OCI-LY1 (cell line): Measurements from ENCODE around the gene ORAI3.

ENCODE experiments used
- H2AFZ ChIP-seq: fragments of 200-600 bp; sonication (generic), shearing (Covaris generic); 2 replicates; pipeline ENCODE4 v1.6.0; 2014; ENCODE audit warnings: antibody characterized with exemption, mild to moderate bottlenecking, low read length
- H3F3A ChIP-seq: fragments of 200-600 bp; sonication (generic), shearing (Covaris generic); 2 replicates; pipeline ENCODE4 v1.6.0; 2014; ENCODE audit warnings: mild to moderate bottlenecking, antibody characterized with exemption, low read length, moderate library complexity; ENCODE audit not compliant: insufficient read depth
- H3K27ac ChIP-seq: fragments of 200-600 bp; sonication (generic); 2 replicates; pipeline ENCODE4 v1.5.1; 2014; ENCODE audit warnings: low read length, mixed run types, mild to moderate bottlenecking, low read depth; ENCODE audit not compliant: poor library complexity, severe bottlenecking
- H3K27me3 ChIP-seq: fragments of 200-600 bp; sonication (generic); 2 replicates; pipeline ENCODE4 v1.6.0; 2014; ENCODE audit warnings: antibody characterized with exemption, mild to moderate bottlenecking, low read length, moderate library complexity; ENCODE audit not compliant: insufficient read depth
- H3K36me3 ChIP-seq: fragments of 200-600 bp; sonication (generic); 2 replicates; pipeline ENCODE4 v1.6.1; 2014; ENCODE audit warnings: mild to moderate bottlenecking, antibody characterized with exemption, low read length, moderate library complexity, mixed read lengths; ENCODE audit not compliant: insufficient read depth
- H3K4me1 ChIP-seq: fragments of 200-600 bp; sonication (generic); 2 replicates; pipeline ENCODE4 v1.5.1; 2014; ENCODE audit warnings: mild to moderate bottlenecking, low read length, moderate library complexity; ENCODE audit not compliant: insufficient read depth, severe bottlenecking
- H3K4me2 ChIP-seq: fragments of 200-600 bp; sonication (generic), shearing (Covaris generic); 2 replicates; pipeline ENCODE4 v1.6.1; 2014; ENCODE audit warnings: low read length
- H3K4me3 ChIP-seq: fragments of 200-600 bp; sonication (generic); 2 replicates; pipeline ENCODE4 v1.5.1; 2014; ENCODE audit warnings: low read length, low read depth, mild to moderate bottlenecking, mixed read lengths; ENCODE audit not compliant: poor library complexity, severe bottlenecking
- H3K79me2 ChIP-seq: fragments of 200-600 bp; shearing (Covaris generic); 2 replicates; pipeline ENCODE4 v1.6.1; 2016; ENCODE audit warnings: mixed run types, low read length, mixed read lengths; ENCODE audit not compliant: insufficient read depth
- H3K9ac ChIP-seq: fragments of 200-600 bp; sonication (generic), shearing (Covaris generic); 2 replicates; pipeline ENCODE4 v1.6.1; 2014; ENCODE audit warnings: mild to moderate bottlenecking, low read length, mixed read lengths
- H3K9me2 ChIP-seq: fragments of 200-600 bp; sonication (generic), shearing (Covaris generic); 2 replicates; pipeline ENCODE4 v1.6.1; 2014; ENCODE audit warnings: low read depth, mild to moderate bottlenecking, low read length, mixed read lengths
- H3K9me3 ChIP-seq: fragments of 200-600 bp; shearing (Covaris generic); 2 replicates; pipeline ENCODE4 v1.6.1; 2014; ENCODE audit warnings: low read length, mixed read lengths
- H4K20me1 ChIP-seq: fragments of 200-600 bp; sonication (generic), shearing (Covaris generic); 2 replicates; pipeline ENCODE4 v1.6.0; 2016; ENCODE audit warnings: mild to moderate bottlenecking, low read length; ENCODE audit not compliant: insufficient read depth
- CTCF ChIP-seq: fragments of 200-600 bp; sonication (generic), shearing (Covaris generic); IDR thresholded peaks from 2 replicates; pipeline ENCODE4 v1.5.1; 2017; ENCODE audit warnings: mild to moderate bottlenecking, antibody characterized with exemption, low read length, moderate library complexity, mixed read lengths
- EZH2 ChIP-seq: fragments of 200-600 bp; sonication (generic), shearing (Covaris generic); IDR thresholded peaks from 2 replicates; pipeline ENCODE4 v1.8.0; 2017; ENCODE audit warnings: borderline replicate concordance, mixed run types, mild to moderate bottlenecking, antibody characterized with exemption, low read length, moderate library complexity, mixed read lengths

Gene ORAI3

GRCh38 chr16:30923554-30924075, 25.3 kb upstream of the ORAI3 start, which contains the start of gene FBXL19:
Gene FBXL19 (plus strand): TSS chr16:30923572. CDS start chr16:30925755, 2,183 bp downstream.
- peak within 1 kb of the TSS; percentile 72 for H3K9ac ChIP-seq

DNA sequence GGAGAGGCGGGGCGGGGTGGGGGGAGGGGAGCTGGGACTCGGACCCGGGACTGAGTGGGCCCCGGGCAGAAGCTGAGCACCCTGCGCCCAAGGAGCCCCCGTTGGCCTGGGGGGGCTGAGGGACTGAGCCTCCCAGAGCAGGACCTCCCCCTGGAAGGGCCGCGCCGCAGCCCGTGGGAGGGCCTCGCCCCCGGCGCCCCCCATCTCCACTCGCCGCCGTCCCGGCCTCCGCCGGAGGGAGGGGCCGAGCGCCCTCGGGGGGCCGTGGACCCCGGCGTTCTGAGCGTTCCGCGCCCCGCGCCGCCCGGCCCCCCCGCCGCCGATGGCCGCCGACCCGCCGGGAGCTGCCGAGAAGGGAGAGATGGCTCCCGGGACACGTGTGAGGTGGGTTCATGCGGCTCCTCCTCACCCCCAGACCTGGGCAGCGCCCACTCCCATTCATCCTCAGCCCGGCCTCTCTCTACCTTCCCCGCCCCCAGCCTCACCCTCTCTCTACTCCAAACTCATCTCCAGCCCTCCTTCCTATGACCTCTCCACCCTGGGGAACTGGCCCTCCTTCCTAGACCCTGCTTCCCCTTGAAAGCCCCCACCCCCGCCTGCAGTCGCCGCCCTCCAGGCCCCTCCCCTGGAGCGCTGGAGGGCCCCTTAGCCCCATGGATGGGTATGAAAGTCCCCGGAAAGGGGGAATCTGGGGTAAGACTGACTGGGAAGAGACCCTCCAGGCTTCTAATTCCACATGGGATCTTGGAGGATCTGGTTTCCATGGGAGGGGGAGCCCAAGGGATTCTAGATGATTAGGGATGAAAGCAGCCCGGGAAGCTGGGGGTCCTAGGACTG, 24.6 kb upstream of the ORAI3 start:
- Histone ChIP-seq H2AFZ (no peak overlapping the region), H3K27me3 (no peaks in the 10 kb centered on the region), H3K9me2 (no peaks in the 10 kb centered on the region), H3K9ac (peak overlapping the region; percentile 71), H3K4me2 (peak overlapping the region; percentile 68), H3K9me3 (no peaks in the 10 kb centered on the region), H3K36me3 (peaks cover 5% of the 10 kb centered on the region; the same call in 1 of the 2 replicates), H3K27ac (peak overlapping the region; percentile 45), H3K79me2 (no peaks in the 10 kb centered on the region), H3K4me3 (peak overlapping the region; percentile 73), H3F3A (no peaks in the 10 kb centered on the region), H4K20me1 (no peaks in the 10 kb centered on the region), H3K4me1 (peaks cover 27% of the 10 kb centered on the region)
- TF ChIP-seq CTCF = no peak
- TF ChIP-seq EZH2 = no peak

More at GRCh38 chr16:30923554-30924075, 25.3 kb upstream of the ORAI3 start, which contains the start of gene FBXL19:
- Histone ChIP-seq H3K27ac (peak within 1 kb of the TSS; percentile 85), H3K4me1 (peaks cover 27% of the 10 kb centered on the region), H3K9me3 (no peaks in the 10 kb centered on the region), H3K9me2 (no peaks in the 10 kb centered on the region), H3K4me3 (peak within 1 kb of the TSS; percentile 73), H3K27me3 (no peaks in the 10 kb centered on the region), H3K4me2 (peak within 1 kb of the TSS; percentile 91), H2AFZ (no peak within 1 kb of the TSS), H3F3A (no peaks in the 10 kb centered on the region), H4K20me1 (no peaks in the 10 kb centered on the region), H3K79me2 (no peaks in the 10 kb centered on the region), H3K36me3 (no peaks in the 10 kb centered on the region)
- TF ChIP-seq EZH2 (no peak), CTCF (no peak)

GRCh38 chr16:30924913-30925631, 23.8 kb upstream of the ORAI3 start:
- no peaks in the 10 kb centered on the region for H4K20me1 ChIP-seq
- H3K9me2 ChIP-seq = no peaks in the 10 kb centered on the region
- H3K79me2 ChIP-seq = no peaks in the 10 kb centered on the region

More at GRCh38 chr16:30924913-30925631, 23.8 kb upstream of the ORAI3 start:
- TF ChIP-seq CTCF = no peak
- TF ChIP-seq EZH2 = no peak
- H3K4me2 ChIP-seq = peak overlapping the region; percentile 68
- H3K9ac ChIP-seq = peak overlapping the region; percentile 71; the same call in 1 of the 2 replicates
- H3K4me1 ChIP-seq = peaks cover 27% of the 10 kb centered on the region
- H3K27ac ChIP-seq = peak overlapping the region; percentile 45
- no peaks in the 10 kb centered on the region for H3K9me3 ChIP-seq
- no peak overlapping the region for H2AFZ ChIP-seq
- H3K4me3 ChIP-seq = peak overlapping the region; percentile 73
- no peaks in the 10 kb centered on the region for H3F3A ChIP-seq
- H3K36me3 ChIP-seq = peaks cover 6% of the 10 kb centered on the region; the same call in 1 of the 2 replicates
- no peaks in the 10 kb centered on the region for H3K27me3 ChIP-seq
